Skin of body (tissue), 2 donors: ENCODE measurements around the gene SEMG2. TPM values are rescaled to one million over a fixed set of nuclear protein-coding genes. Genes with fewer than 3 reads are reported as not detected.

Experiments used
- DNase-seq: peaks from one replicate; lab custom pipeline; 2025; lab: John Stamatoyannopoulos, UW
- total RNA-seq: library from RNA; depleted of rRNA; stranded (reverse); fragments of >200 nt; gene quantifications from one replicate; pipeline ENCODE4 v1.2.3, GENCODE V29; 2014

Gene SEMG2
- total RNA-seq, 1 donor from 2014 or later, result not detected

- no peak for DNase-seq
Measured at GRCh38 chr20:45229264-45230056, 8.3 kb downstream of the SEMG2 start.

DNA sequence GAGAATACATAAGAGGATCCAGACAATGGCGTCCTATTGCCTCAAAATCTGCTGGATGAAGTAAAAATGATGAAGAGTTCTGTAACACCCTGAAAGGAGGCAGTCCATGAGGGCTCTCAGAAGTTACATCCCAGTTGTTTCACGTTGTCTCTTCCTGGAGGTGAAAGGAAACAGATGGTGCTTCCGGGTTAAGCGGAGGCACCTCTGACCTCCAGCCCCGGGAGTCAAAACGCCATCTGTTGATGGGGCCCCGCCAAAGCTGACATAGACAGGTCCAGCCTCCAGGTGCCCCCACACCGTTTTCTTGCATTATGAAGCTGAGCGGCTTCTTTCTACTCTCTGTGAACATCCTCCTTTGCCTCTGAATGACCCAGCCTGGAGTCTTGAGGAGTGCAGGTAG is 9.5 kb downstream of the SEMG2 start:
- no peak for DNase-seq

DNA sequence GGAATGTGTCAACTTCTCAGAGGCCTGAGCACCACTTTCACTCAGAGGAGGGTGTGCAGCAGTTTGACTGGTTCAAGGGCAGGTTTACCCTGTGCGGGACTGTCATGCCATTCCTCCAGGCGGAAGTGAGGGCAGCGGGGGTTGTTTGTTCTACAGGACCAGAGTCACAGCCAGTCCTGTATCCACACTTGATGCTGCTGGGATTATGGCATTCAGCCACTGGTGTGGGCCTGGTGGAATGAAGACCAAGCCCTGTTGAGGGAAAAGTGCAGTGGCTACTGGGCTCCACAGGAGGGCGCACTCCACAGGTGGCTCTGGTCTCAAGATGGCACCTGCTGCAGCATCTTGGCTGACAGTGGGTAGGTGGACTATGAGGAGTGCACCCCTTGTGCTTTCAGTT is 14.8 kb downstream of the SEMG2 start:
- DNase-seq, result no peak

DNA sequence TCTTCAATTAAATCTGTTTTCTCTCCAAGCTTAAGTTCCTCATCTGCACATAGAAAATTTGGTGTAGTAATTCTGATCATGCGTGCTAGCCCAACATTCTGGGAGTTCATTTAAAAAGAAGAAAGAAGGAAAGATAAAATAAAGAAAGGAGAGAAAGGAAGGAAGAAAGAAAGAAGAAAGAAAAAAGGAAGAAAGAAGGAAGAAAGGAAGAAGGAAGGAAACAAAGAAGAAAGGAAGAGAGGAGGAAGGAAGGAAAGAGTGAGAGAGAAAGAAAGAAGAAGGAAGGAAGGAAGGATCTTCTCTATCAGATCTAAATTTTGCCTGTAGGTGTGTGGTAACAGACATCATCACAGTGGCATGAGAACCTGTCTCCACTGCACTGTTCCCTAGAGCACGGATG is 17.0 kb downstream of the SEMG2 start:
- no peak for DNase-seq

DNA sequence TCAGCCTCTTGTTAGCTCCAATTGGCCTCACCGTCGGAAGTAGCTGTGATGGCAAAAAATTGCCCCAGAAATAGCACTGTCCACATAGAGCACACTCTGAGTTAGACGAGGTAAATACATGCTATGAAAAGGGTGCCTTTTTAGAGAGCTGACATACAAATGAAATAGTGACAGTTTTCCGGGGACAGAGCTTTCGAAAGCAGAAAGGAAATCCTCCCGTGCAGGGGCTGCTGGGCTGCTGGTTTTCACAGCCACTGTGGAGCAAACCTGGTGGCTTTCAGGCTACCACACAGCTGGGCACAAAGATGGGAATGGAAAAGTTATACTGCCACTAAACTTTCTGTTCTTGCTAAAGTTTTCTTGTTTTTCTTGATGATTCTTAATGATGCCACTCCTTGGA is 24.9 kb downstream of the SEMG2 start:
- no peak for DNase-seq

DNA sequence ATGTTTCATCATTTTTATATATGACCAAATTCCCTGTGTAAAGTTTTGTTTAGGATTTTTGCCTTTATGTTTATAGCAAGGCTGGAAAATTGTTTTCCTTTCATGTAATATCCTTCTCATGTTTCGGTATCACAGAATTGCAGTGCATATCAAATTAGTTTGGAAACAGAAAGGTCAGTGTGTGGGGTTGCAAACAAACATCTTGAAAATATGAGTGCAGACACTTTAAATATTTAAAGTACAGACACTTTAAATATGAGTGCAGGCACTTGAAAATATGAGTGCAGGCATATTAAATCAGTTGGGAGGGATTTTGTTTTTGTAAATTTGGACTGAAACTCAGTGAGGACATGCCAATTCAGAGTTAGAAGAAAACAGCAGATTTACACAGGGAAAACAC is 26.7 kb downstream of the SEMG2 start:
- DNase-seq, result no peak

GRCh38 chr20:45248609-45249008 is 27.4 kb downstream of the SEMG2 start:
- DNase-seq, result no peak

DNA sequence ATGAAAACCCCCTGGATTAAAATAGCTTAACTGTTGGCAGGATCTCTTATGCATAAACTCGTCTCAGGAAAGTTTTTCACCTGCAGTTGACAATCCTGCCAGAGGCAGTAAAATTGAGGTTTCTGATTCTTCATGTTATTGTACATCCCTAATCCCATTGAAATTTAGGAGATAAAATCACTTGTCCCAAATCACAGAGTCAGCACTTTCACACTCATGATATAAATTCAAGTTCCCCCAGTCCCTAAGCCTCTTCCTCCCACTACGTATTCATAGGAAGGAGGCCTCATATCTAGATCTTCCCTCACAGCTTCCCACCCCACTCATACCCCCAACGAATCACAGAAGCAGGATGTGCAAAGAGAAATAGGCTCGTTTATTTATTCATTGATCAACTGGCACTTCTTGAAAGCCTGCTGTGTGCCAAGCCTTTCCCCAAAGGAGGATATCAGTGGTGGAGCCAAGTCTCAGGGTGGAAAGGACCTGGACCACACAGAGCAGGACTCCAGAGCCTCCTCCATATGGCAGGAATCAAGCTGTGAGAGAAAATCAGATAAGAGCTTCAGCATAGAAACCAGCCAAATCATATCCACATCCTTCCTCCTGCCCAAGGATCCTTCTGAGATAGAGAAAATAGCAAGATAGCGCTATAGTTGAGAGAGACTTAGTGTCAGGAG is 30.8 kb downstream of the SEMG2 start:
- no peak for DNase-seq

GRCh38 chr20:45253261-45253660 is 32.1 kb downstream of the SEMG2 start:
- no peak for DNase-seq

DNA sequence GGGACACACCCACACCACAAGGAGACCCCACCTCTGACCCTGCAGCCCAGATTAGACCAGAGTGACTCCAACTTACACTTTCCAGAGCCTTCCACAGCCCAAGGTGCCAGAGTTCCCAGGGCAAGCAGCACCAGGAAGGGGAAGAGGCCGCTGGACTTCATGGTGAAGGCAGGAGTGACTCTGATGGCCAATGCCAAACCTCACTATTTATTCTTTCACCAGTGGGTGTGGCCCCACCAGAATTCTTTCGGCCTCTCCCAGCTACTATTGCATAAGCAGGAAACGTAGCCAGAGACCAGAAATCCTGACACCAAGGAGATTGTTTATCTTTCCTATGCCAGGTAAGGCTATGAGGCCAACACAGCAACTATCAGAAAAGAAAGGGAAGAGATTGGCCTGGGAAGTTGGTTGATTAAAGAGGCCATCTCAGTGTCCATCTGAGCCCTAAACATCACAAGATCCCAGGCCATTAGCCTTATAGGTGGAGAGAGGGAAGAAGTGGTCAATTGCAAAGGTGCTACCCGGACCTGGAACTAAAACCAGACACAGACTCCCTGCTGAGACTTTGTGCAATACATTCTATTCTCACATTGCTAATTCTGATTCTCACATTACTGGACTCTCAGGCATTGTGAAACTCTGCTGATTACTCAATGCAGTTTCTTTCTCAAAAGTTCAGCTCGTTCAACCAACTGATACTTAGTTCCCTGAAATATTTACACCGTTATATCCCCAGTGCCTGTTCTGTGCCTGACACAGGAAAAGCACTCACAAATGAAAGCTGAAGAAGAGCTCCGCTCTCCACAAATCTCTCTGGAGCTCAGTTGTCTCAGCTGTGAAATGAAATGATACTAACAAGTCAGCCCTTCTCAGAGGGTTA is 33.5 kb downstream of the SEMG2 start, which contains the start of gene SLPI:
Gene SLPI, minus strand, starts transcription at position 182 of the 880 bp plus-strand sequence. Its CDS starts 21 bp downstream, at position 161.
- no peak for DNase-seq

GRCh38 chr20:45257161-45257560 is 36.0 kb downstream of the SEMG2 start:
- DNase-seq, result no peak

DNA sequence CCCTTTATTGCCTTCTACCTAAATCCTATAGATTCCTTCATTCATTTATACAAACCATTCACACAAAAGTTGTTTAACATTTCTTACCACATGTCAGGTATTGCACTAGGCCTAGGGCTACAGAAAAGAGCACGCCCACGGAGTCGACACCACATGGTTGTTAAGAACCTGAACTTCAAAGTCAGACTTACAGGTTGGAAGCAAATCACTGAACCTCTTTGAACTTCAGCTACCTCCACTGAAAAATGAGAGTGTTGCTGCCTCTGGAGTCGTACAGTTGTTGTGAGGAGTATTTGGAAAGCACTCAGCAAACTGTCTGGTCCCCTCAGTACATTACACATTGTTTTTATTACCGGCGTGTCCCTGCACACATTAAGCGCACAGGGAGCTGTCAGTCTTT is 36.5 kb downstream of the SEMG2 start:
- no peak for DNase-seq

- DNase-seq, result no peak
Measured at GRCh38 chr20:45258259-45258658, 37.1 kb downstream of the SEMG2 start.

DNA sequence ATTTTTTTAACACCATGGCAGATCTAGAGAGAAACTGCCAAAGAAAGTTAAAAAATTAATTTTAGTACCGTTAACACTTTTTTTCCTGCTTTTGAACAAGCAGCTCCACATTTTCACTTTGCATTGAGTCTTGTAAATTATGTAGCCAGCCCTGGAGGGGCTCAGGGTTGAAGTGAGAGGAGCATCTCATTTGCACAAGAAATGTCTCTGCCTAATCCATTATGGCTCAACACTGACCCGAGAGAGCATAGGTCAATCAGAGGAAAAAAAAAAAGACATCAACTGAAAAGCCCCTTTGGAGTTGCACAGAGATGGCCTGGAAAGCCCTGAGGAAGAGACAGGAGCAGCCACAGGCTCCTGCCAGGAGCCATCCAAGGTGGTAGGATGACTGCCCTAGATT is 37.5 kb downstream of the SEMG2 start:
- no peak for DNase-seq

- no peak for DNase-seq
Measured at GRCh38 chr20:45263556-45264266, 42.5 kb downstream of the SEMG2 start.

DNA sequence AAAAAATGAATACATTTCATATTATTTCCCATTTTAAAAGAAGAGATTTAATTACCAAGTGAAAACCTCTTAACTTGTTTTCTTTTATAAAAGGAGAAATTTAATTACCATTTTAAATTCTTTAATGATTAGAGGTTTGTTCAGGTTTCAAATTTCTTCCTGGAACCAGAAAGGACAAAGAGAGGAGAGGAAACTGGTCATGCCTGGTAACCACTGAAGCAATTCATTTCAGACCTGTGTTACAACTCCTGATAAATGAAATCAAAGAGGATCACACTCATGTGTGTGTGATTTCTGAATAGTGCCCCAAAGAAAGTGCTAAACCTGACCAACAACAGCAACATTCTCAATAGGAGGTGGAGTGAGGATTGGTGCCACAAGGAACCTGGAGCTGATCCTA is 45.8 kb downstream of the SEMG2 start:
- no peak for DNase-seq

- DNase-seq, result no peak
Measured at GRCh38 chr20:45268531-45268930, 47.4 kb downstream of the SEMG2 start.

- DNase-seq, result no peak
Measured at GRCh38 chr20:45269056-45269455, 47.9 kb downstream of the SEMG2 start.

DNA sequence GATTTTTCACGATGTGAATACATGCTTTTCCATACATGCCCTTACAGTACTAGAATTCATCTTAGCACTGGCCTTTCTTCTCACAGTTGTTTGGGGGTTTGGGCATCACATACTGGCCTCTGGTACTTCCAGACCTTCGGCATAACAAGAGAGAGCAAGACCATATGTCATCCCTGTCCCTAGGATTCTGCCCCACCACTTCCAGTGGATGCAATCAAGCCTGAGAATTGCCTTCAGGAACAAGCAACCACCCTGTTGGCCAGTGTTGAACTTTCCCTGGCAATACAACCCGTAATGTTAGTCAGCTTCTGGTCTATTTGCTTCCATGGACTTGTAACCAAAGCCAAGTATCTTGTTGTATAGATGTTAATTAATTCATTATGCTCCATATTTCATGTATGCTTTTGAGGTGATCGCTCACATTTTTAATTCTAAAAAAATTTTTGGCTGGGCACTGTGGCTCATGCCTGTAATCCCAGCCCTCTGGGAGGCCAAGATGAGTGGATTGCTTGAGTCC is 48.6 kb downstream of the SEMG2 start:
- no peak for DNase-seq
